ENCODE data around the gene JUN.
"Not testable (repeated sequence)": the region's sequence is repeated elsewhere in the genome, so short reads cannot be mapped to it uniquely, and the experiment has no call there.

JUN gene

GRCh38 chr1:58805716-58806571 lies 22.1 kb upstream of the JUN start:
- no peak for DNase-seq

GRCh38 chr1:58804853-58805565 lies 21.2 kb upstream of the JUN start:
- DNase-seq = no peak

DNA sequence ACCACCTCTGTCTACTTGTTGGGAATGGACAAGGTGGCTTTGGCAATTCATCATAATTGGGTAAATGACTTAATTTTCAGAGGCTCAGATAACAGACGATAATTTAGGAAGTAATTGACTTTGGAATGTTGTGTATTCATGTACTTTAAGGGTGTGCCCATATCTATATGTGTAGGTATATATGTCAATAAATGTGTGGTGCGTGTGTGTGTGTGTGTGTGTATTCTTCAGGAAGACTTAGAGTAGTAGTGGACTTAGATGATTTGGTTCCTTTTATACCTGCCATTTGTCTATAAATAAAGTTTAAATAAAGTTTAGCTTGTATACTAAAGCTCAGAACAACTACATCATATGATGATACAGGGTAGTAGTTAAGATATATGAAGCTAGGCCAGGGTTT lies 20.0 kb upstream of the JUN start:
- DNase-seq = no peak

- DNase-seq = no peak
These were observed 19.0 kb upstream of the JUN start for GRCh38 chr1:58802640-58803399.

- DNase-seq = not testable (repeated sequence)
These were observed 17.4 kb upstream of the JUN start for GRCh38 chr1:58801286-58801685.

DNA sequence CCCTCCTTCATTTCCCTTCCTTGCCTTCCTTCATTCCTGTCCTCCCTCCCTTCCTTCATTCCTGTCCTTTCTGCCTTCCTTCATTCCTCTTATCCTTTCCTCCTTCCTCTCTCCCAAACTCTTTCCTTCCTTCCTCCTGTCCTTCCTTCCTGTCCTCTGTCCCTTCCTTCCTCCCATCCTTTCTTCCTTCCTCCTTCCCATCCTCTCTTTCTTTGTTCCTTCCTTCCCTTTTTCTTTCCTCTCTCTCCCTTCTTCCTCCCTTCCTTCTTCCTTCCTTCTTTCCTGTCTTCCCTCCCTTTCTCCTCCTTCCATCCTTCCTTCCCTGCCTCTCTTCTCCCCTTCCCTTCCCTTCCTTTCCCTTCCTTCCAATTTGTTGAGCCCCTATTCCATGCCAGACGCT lies 15.8 kb upstream of the JUN start:
- DNase-seq = no peak

DNA sequence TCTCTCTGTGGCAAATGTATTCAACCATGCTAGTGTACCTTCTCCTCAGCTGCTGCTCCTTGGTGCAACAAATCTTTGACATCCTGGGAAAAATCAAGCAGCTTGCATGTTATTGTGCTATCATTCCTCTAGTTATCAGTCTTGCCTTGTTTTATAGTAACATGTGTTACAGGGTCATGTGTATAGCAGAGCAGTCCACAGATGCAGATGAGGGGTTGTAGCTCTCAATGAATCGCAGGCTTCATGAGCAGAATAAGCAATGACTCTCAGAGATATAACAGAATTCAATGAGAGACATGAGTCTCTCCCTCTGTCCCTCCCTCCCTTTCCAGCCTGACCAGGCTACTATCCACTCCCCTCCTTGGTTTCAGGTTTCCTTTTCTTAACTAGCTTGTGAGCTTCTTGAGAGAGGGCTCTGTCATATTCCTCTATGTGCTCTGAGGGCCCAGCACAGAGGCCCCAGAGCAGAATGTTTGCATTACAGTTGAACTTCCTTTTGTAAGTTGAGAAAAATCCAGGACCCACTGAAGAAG lies 15.1 kb upstream of the JUN start:
- no peak for DNase-seq

GRCh38 chr1:58796416-58796815 lies 12.6 kb upstream of the JUN start:
- DNase-seq = no peak

GRCh38 chr1:58794585-58794984 lies 10.7 kb upstream of the JUN start:
- no peak for DNase-seq

- no peak for DNase-seq
These were observed 9.0 kb upstream of the JUN start for GRCh38 chr1:58792846-58793245.

DNA sequence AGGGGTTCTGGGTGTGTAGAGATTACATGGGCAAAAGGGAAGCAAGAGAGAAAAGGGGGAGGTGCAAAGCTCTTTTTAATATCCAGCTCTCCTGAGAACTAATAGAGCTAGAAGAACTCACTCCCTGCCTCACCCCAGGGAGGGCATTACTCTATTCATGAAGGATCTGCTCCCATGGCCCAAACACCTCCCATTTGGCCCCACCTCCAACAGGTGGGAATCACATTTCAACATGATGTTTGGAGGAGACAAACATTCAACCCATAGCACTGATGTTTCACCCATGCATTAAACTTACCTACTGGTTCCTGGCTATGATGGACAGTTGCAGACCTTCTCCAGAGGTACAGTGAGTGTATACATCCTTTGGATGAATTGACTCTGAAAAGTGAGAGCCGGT lies 7.3 kb upstream of the JUN start:
- DNase-seq = no peak

GRCh38 chr1:58789996-58790660 lies 6.3 kb upstream of the JUN start:
- DNase-seq = no peak

DNA sequence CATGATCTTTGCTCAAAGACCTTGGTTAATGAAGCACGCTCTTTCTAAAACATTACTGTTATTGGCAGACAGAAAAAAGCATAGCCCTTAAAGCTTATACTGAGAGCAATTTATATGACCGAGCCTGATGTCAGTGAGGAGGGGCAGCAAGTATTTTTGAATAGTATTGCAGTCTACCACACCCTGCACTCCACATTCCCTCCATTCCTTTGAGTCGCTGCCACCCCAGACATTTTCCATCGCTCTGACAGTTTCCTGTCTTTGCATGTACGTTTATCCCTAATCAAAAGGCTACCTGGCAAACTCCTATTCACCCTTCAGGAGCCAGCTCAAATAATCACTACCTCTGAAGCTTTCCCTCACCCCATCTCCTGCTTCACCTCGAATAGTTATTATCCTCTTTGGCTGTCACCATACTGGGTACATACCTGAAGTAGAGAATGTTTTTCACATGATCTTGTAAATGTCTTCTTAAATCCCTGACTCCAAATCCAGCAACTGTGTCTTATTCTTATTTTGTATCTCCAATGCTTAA lies 5.5 kb upstream of the JUN start:
- no peak for DNase-seq

- no peak for DNase-seq
These were observed 4.4 kb upstream of the JUN start for GRCh38 chr1:58788259-58788658.

DNA sequence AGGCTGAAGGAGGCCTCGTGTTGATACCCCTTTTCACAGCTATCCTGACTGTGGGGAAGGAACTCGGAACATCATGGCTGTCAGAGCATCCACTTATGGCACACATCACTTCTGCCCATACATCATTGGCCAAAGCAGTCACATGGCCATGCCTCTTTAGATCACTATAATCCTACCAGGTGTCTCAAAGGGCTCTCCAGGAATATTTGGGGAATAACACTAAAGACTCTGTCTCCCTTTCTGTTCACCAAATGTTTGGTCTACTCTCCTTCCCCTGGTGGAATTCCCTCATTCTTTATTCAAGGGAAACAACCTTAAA lies 3.0 kb upstream of the JUN start:
- DNase-seq = no peak

DNA sequence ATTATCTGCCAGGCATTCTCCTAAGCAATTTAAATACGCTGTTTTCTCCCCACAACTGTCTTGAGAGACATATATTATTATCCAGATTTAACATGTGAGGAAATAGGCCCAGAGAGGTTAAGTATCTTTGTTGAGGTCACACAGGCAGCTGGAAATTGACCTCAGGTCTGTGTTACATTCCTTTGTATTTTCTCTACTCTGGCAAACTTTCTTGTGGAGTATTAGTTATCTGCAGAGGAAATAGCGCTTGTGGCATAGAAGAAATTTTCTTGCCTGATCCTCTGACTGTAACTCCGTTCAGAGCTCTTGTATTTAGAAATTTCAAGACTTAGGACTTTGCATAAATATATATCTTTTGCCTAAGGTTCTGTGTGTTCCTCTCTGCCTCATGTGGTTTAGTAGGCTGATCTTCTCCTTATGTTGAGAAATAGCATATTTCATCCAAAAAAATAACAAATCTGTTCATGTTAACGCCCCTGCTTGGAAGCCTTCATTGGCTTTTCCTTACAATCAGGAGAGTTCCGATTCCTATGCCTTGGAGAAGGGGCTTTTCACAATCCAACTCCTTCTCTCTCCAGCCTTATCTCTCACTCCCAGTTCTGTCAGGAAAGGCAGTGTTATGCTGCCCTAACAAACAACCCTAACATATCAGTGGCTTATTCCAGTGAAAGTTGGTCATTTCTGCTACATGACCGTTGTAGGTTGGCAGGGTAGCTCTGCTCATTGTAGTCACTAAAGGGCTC lies 2.5 kb upstream of the JUN start:
- no peak for DNase-seq

- DNase-seq = peak; percentile 20
These were observed 1.7 kb upstream of the JUN start for GRCh38 chr1:58785442-58786058.

- peak; percentile 60 for DNase-seq
These were observed 1.1 kb upstream of the JUN start for GRCh38 chr1:58784758-58785441.

DNA sequence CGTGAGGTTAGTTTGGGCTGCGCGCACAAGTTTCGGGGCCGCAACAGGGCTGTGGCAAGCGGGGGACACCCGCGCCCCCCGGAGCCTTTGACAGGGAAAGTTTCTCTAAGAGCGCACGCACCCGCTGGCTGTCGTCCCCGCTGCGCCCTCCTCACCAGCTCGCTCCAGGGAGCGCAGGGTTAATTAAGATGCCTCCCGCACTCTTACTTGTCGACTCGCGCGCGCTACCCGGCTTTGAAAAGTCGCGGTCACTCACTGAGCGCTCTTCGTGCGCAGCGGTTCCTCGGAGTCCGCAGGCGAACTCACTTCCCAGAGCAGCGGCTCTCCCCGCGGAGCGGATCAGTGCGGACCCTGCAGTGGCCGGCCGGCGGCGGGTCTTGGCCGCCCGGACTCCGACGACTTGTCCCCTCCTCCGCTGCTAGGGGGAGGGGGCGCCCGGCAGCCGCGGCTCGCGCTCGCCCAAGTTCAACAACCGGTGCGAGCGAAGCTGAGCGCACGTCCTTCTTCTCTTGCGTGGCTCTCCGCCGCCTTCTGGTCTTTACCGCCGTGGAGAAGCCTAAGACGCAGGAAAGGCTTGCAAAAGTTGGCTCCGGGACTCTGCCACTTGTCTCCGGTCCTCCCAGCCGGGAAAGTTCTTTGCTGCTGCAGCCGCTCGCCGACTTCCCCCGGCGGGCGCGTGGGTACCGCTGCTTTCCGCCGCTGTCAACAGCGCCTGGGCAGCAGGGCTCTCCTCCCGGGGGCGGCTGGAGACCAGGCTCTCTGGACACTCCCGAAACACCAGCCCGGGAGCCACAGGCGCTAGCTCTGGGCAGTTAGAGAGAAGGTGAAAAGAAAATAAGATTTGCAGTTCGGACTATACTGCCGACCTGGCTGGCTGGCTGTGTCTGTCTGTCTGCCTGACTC lies 506 bp downstream of the JUN start:
- DNase-seq = peak; percentile 62
